Keratinocyte (primary cell): ENCODE data around the gene PFDN2.

Experiments
- EZH2 ChIP-seq: IDR thresholded peaks from one replicate; pipeline ENCODE4 v1.6.1; 2012; ENCODE audit warnings: inconsistent platforms, mild to moderate bottlenecking, low read length, moderate library complexity
- TF ChIP-seq, protein P1 (sequence below), 3 experiments: IDR thresholded peaks in 1 of 3; conservative IDR thresholded peaks in 1 of 3; optimal IDR thresholded peaks in 1 of 3; 2 replicates in 2 of 3; 3 replicates in 1 of 3; pipeline versions ENCODE3 to v1.5.1; 2011; ENCODE audit warnings: low read length in 3 of 3, mild to moderate bottlenecking in 3 of 3, moderate library complexity in 2 of 3, control low read depth in 1 of 3, inconsistent platforms in 1 of 3; ENCODE audit not compliant: insufficient read depth in 2 of 3; ENCODE audit errors: extremely low read depth in 1 of 3

DNA sequence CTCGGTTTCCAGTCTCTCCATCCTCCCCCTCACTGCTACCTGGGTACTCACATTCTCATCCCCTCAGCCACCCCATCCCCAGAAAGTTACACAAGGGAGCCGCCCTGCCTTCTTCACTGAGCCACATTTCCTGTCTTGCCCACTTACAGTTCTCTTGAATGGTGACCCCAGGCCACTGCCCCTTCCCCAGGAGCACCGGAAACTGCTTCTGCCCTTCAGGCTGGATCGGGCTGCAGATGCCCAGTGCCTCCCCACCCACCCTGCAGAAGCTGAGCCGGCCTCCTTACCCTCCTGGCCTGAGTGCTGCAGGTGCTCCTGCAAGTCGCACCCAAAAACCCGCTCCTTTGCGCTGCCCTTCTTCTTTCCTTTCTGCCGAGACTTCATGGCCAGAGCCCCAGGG, 48.6 kb downstream of the PFDN2 start:
- TF ChIP-seq, protein P1, sequence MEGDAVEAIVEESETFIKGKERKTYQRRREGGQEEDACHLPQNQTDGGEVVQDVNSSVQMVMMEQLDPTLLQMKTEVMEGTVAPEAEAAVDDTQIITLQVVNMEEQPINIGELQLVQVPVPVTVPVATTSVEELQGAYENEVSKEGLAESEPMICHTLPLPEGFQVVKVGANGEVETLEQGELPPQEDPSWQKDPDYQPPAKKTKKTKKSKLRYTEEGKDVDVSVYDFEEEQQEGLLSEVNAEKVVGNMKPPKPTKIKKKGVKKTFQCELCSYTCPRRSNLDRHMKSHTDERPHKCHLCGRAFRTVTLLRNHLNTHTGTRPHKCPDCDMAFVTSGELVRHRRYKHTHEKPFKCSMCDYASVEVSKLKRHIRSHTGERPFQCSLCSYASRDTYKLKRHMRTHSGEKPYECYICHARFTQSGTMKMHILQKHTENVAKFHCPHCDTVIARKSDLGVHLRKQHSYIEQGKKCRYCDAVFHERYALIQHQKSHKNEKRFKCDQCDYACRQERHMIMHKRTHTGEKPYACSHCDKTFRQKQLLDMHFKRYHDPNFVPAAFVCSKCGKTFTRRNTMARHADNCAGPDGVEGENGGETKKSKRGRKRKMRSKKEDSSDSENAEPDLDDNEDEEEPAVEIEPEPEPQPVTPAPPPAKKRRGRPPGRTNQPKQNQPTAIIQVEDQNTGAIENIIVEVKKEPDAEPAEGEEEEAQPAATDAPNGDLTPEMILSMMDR (optimal IDR thresholded peaks at IDR 0.05 in 1 of 3, IDR thresholded peaks at IDR 0.05 in 1 of 3, conservative IDR thresholded peaks at IDR 0.05 in 1 of 3; ENCODE audit: extremely low read depth in 1 of 3, insufficient read depth in 2 of 3, low read length in 3 of 3): no peak
- no peak for TF ChIP-seq EZH2
